ENCODE data around the gene TRIM9.

DNA sequence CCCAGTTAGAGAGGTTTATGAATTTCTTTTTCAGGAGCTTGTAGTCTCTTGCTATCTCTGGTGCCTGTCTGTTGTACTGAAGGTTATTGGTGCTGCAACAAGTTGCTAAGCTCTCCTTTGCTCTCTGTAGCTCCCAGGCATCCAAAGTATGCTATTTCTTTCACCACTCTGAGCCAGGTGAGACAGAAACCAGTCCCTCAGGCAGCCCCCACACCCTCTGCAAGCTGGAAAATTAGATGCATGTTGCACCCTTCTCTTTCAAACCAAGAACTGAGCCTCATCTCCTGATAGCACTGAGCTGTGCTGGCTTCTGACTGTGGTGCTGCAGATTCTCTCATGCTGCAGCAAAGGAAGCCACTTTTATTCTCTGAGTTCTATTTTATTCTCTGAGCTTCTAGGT lies 9.6 kb upstream of the TRIM9 start:
- TF ChIP-seq, protein P1, sequence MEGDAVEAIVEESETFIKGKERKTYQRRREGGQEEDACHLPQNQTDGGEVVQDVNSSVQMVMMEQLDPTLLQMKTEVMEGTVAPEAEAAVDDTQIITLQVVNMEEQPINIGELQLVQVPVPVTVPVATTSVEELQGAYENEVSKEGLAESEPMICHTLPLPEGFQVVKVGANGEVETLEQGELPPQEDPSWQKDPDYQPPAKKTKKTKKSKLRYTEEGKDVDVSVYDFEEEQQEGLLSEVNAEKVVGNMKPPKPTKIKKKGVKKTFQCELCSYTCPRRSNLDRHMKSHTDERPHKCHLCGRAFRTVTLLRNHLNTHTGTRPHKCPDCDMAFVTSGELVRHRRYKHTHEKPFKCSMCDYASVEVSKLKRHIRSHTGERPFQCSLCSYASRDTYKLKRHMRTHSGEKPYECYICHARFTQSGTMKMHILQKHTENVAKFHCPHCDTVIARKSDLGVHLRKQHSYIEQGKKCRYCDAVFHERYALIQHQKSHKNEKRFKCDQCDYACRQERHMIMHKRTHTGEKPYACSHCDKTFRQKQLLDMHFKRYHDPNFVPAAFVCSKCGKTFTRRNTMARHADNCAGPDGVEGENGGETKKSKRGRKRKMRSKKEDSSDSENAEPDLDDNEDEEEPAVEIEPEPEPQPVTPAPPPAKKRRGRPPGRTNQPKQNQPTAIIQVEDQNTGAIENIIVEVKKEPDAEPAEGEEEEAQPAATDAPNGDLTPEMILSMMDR (IDR thresholded peaks at IDR 0.05): no peak
- no peak for TF ChIP-seq POLR2A (IDR thresholded peaks at IDR 0.05)
- no peak for TF ChIP-seq POLR2AphosphoS5 (IDR thresholded peaks at IDR 0.05)
- no peak for TF ChIP-seq EP300 (IDR thresholded peaks at IDR 0.05)
